Measurements from ENCODE around the gene GPR161.

GPR161 gene

GRCh38 chr1:168148916-168149315 lies 12.2 kb upstream of the GPR161 start:
- no peak for DNase-seq (ENCODE audit: low spot score)

DNA sequence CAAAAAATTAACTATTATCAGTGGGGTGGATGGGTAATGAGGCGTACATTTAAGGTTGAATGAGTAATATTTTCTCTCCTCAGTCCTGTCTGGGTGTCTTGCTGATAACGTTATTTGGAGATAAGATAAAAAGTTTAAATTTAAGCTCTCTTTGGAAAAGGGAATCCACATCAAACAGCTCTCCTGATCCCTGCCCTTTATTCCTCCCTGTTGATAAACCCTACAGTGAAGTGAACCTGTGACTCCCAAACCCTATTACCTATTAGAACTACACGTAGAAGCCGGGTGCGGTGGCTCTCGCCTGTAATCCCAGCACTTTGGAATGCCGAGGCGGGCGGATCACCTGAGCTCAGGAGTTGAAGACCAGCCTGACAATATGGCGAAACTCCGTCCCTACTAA lies 9.9 kb upstream of the GPR161 start:
- no peak for DNase-seq (ENCODE audit: low spot score)

DNA sequence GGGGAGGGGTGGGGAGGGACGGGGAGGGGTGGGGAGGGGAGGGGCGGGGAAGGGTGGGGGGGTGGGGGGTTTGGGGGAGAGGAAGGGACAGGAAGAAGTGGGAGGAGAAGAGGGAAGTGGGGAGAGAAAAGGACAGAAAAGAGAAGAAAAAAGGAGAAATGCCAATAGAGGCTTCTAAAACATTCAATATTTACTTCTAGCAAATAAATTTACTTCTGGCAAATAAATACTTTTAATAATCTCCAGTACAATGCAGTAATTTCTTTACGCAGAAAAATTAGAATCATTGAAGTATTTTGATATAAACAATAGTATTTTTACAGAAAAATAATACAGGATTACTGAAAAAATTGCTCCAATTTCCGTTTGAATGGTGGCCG lies 9.4 kb upstream of the GPR161 start:
- no peak for DNase-seq (ENCODE audit: low spot score)

GRCh38 chr1:168145184-168146159 lies 8.7 kb upstream of the GPR161 start:
- peak; percentile 92 for DNase-seq (ENCODE audit: low spot score)

GRCh38 chr1:168141871-168142385 lies 5.2 kb upstream of the GPR161 start:
- DNase-seq (ENCODE audit: low spot score): no peak

DNA sequence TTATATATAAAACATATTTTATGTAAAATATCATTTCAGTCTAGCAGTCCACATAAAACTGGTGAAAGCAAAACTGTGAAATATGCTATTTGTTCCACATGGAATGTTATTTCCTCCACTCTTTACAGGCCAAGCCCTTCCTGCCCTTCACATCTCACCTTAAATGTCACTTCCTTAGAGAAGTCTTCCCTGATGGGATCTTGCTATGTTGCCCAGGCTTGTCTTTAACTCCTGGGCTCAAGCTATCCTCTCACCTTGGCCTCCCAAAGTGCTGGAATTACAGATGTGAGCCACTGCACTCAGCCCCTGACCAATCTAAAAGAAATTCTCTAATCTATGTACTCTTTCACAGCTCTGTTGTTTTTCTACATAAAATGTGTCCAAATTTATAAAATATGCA lies 2.3 kb upstream of the GPR161 start:
- DNase-seq (ENCODE audit: low spot score): no peak

- no peak for DNase-seq (ENCODE audit: low spot score)
Observed at GRCh38 chr1:168138134-168138533, 1.4 kb upstream of the GPR161 start.

DNA sequence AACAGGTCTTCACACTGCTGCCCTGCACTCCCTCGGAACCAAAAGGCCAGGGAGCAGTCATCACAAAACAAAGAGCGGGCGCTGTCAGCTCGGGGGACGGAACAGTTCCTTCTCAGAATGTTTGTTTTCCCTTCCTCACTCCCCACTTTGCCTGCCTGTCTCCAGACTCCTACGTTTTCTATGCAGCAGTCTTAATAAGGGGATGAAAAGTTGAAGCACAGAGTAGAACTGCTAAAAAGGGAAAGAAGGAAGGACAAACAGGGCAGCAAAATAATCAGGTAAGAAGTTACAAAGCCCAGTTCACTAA lies 738 bp upstream of the GPR161 start:
- DNase-seq (ENCODE audit: low spot score): no peak

DNA sequence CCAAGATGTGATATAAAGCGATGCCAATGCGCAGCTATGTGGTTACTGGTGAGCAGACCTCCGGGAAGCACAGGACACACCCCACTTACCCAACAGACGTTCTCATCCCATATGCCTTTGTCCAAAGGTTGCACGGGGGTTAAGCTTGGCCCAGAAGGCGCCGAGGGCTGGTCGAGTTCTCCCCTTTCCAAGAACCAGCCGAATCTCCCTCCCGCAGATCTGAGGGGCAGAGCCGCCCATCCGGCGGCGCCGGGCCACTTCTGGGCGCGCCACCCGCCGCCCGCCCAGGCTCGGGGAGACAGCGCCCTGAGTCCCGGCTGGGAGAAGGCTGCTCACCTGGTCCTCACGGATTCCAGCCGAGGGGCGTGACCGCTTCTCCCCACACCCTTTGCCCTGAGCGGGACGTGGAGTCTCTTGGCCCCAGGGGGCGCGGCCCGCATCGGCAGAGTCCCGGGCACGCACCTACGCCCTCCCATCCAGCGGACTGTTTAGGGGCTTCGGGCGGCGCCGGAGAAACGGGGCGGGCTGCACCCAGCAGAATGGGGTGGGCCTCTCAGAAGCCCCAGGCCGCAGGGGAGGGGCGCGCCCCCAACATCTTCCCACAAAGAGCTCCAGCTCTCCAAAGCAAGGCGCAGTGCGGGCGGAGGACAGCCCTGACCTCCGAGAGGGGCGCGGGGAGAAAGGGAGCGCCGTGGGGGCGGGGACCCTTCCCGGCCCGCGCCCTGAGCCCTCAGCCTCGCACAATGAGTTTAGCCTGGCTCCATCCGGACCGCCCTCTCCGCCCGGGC lies 615 bp downstream of the GPR161 start:
- DNase-seq (ENCODE audit: low spot score): peak; percentile 68

- DNase-seq (ENCODE audit: low spot score): no peak
Observed at GRCh38 chr1:168135116-168135920, 1.4 kb downstream of the GPR161 start.

DNA sequence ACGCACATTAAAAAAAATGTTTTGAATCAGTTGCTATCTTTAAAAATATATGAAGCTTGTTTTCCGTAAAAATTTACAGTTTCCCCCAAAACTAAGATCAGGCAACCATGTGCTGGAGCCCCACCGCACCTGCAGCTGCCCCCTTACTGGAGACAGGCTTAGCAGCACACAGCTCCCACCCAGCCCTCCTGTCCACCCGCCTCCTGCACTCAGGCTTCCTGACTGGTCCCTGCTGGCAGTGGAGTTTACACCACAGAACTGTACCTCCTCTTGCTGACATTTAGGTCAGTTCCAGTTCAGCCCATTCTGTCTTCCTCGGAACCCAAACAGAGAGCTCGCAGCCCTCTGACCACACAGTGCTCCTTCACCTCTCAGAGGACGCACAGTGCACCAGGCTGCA lies 2.1 kb downstream of the GPR161 start:
- no peak for DNase-seq (ENCODE audit: low spot score)

DNA sequence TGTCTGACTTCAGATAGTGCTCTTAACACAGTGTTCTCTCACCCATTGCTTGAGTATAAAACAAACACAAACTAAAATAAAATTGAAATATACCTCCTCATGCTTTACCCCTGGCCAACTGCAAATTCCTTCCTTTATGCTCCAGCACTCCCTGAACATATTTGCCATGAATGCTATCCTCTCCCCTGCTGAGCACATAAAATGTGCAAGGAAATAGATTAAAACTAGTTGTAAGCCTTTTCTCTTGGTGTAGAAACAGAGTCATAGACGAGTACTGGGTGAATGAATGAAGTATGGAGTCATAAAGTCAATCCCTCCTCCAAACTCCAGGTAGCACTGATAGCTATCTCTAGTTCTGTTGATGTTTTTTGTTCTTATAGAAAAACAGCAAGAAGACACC lies 2.6 kb downstream of the GPR161 start:
- DNase-seq (ENCODE audit: low spot score): no peak

- DNase-seq (ENCODE audit: low spot score): no peak
Observed at GRCh38 chr1:168129933-168130332, 6.8 kb downstream of the GPR161 start.

- no peak for DNase-seq (ENCODE audit: low spot score)
Observed at GRCh38 chr1:168127503-168127902, 9.2 kb downstream of the GPR161 start.

- no peak for DNase-seq (ENCODE audit: low spot score)
Observed at GRCh38 chr1:168125051-168125450, 11.7 kb downstream of the GPR161 start.

DNA sequence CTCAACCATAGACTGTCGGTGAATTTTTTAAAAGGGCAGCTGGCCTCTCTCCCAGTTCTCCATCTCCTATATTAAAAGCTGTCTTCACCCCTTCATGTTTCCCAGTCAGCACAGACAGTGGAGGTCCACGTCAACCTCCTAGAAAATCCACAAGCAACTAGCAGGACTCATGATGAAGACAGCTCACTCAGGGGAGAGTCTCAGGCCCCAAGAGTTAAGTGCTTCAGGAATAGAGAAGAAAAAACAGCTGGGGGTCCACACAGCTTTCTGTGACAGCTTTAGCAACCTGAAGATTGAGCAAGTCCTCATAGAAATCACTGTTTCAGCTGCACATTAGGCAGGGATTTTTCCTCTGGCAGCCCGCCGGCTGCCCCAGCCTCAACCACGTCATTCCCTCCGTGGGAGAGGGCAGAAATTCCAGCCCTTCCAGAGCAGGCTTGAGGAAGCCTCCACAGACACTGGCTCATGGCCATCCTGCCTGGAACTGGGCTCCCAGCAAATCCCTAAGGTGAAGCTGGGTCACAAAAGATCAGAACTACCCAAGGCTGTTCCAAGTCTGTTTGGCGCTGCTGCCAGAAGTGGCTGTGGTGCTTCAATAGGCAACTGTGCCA lies 15.2 kb downstream of the GPR161 start:
- no peak for DNase-seq (ENCODE audit: low spot score)

GRCh38 chr1:168119750-168120149 lies 17.0 kb downstream of the GPR161 start:
- DNase-seq (ENCODE audit: low spot score): no peak

DNA sequence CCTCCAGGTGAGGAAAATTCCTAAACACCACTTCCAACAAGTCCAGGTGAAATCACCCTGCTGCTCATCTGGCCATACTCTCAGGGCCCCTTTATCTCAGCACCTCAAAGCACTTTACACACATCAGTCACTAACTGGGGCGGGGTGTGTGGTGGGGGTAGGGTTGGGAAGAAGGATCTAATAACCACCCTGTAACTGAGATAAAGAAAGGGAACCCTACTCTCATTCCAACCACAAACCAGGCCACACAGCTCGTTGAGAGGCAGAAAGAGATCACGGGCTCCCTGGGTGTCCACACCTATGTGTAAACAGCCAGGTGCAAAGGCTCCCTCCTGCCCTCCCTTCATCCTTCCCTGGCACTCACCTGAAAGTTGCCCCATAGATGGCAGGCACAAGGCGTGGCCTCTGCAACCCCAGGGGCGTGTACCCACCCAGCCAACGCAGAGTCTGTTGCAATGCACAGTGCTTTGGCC lies 20.4 kb downstream of the GPR161 start:
- DNase-seq (ENCODE audit: low spot score): no peak

GRCh38 chr1:168114845-168115244 lies 21.9 kb downstream of the GPR161 start:
- no peak for DNase-seq (ENCODE audit: low spot score)

- DNase-seq (ENCODE audit: low spot score): no peak
Observed at GRCh38 chr1:168112673-168113305, 23.9 kb downstream of the GPR161 start.

DNA sequence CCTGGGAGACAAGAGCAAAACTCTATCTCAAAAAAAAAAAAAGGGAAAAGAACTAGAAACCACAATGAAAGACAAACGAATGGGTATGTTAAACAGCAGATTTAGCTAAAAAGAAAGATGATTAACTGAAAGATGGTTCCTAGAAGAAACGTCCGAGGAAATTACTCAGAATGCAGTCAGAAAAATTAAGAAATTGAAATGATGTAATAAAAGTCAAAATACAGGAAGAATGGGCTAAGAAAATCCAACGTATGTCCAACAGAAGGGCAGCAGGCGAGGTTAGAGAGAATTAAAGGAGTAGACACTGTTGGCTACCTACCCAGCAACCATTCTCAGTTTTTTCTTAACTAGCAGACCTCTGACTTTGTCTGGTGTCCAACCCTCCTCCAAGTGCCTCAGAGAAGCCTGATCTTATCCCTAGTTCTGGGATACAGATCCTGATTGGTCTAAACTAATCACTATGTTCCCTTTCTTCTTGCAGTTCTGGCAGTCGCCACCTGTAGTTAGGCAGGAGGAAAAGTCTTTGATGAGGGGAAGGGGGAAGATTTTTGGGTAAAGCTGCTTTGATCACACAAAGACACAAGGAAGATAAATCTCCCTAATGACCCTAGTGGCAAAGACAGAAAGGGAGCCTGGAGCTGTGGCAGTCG lies 25.7 kb downstream of the GPR161 start:
- no peak for DNase-seq (ENCODE audit: low spot score)
